Sigmoid colon (tissue), 4 donors: ENCODE results near the gene GBF1.

Source experiments
- EP300 ChIP-seq, 4 donors: sonication (generic); formaldehyde crosslinking; IDR thresholded peaks; one replicate each; pipeline ENCODE4 v1.6.1; 2017; ENCODE audit warnings: antibody characterized with exemption in 4 of 4
- POLR2A ChIP-seq, 2 donors: fragments of 450-650 bp; IDR thresholded peaks; one replicate each; pipeline ENCODE4 v1.6.1; 2016; ENCODE audit warnings: antibody characterized with exemption in 2 of 2, mild to moderate bottlenecking in 2 of 2, moderate library complexity in 2 of 2
- POLR2AphosphoS5 ChIP-seq, 4 donors: sonication (generic); formaldehyde crosslinking; IDR thresholded peaks; one replicate each; pipeline ENCODE4 v1.6.1; 2017; ENCODE audit warnings: antibody characterized with exemption in 4 of 4
- TF ChIP-seq, protein P1 (sequence below), 4 experiments: fragments of 450-650 bp in 3 of 4; fragments of 200-600 bp in 1 of 4; IDR thresholded peaks; one replicate each; pipeline ENCODE4 v1.5.1; 2016 to 2019; ENCODE audit warnings: antibody characterized with exemption in 4 of 4, mild to moderate bottlenecking in 3 of 4, moderate library complexity in 2 of 4

DNA sequence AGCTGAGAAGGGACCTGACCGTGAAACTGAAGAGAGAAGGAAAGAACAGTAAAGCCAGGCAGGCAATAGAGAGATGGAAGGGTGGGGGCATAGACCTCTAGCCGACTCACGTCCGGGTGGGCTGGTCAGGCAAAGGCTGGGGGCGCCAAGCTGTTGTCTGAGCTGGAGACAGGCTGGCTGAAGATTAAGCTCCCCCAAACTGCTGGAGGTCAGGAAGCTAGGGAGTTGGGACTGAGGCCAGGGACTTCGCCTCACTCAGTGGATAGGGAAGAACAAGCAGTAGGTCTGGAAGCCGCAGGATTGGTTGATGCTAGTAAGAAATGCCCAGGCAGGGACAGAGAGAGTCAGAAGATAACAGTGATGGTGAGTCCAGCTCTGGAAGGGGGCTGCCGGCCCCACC, 9.3 kb upstream of the GBF1 start:
- TF ChIP-seq POLR2A (IDR thresholded peaks at IDR 0.05): no peak
- no peak for TF ChIP-seq POLR2AphosphoS5 (IDR thresholded peaks at IDR 0.05)
- TF ChIP-seq, protein P1, sequence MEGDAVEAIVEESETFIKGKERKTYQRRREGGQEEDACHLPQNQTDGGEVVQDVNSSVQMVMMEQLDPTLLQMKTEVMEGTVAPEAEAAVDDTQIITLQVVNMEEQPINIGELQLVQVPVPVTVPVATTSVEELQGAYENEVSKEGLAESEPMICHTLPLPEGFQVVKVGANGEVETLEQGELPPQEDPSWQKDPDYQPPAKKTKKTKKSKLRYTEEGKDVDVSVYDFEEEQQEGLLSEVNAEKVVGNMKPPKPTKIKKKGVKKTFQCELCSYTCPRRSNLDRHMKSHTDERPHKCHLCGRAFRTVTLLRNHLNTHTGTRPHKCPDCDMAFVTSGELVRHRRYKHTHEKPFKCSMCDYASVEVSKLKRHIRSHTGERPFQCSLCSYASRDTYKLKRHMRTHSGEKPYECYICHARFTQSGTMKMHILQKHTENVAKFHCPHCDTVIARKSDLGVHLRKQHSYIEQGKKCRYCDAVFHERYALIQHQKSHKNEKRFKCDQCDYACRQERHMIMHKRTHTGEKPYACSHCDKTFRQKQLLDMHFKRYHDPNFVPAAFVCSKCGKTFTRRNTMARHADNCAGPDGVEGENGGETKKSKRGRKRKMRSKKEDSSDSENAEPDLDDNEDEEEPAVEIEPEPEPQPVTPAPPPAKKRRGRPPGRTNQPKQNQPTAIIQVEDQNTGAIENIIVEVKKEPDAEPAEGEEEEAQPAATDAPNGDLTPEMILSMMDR (IDR thresholded peaks at IDR 0.05): no peak
- no peak for TF ChIP-seq EP300 (IDR thresholded peaks at IDR 0.05)
